GM23248 (cell line): ENCODE measurements around the gene HOXD1. TPM values are rescaled to one million over a fixed set of nuclear protein-coding genes. Genes with fewer than 3 reads are reported as not detected.
A peak's percentile ranks its signal among the peaks of the same experiment; 100 is the strongest.

ENCODE experiments used
- DNase-seq: peaks from one replicate; pipeline ENCODE4 v3.0.0-alpha.2; 2015
- H2AFZ ChIP-seq: fragments of 200-600 bp; sonication (generic); 2 replicates; pipeline ENCODE4 v1.6.1; 2016; ENCODE audit warnings: antibody characterized with exemption
- H3F3A ChIP-seq: fragments of 200-600 bp; sonication (generic); 2 replicates; pipeline ENCODE4 v1.6.1; 2016; ENCODE audit warnings: mild to moderate bottlenecking, antibody characterized with exemption, mixed run types; ENCODE audit not compliant: insufficient read depth
- H3K27ac ChIP-seq: fragments of 200-600 bp; sonication (generic); 2 replicates; pipeline ENCODE4 v1.5.1; 2016; ENCODE audit warnings: mild to moderate bottlenecking
- H3K27me3 ChIP-seq: fragments of 200-600 bp; sonication (generic); replicated peaks from 2 replicates; pipeline ENCODE4 v1.6.1; 2016; ENCODE audit warnings: mild to moderate bottlenecking; ENCODE audit not compliant: insufficient read depth
- H3K36me3 ChIP-seq: fragments of 200-600 bp; sonication (generic); 2 replicates; pipeline ENCODE4 v1.6.1; 2016; ENCODE audit warnings: low read depth, mild to moderate bottlenecking
- H3K4me1 ChIP-seq: fragments of 200-600 bp; sonication (generic); 2 replicates; pipeline ENCODE4 v1.6.1; 2016; ENCODE audit warnings: mild to moderate bottlenecking; ENCODE audit not compliant: insufficient read depth
- H3K4me2 ChIP-seq: fragments of 200-600 bp; sonication (generic); one replicate; pipeline ENCODE4 v1.6.1; 2016; ENCODE audit warnings: mild to moderate bottlenecking; ENCODE audit not compliant: unreplicated experiment
- H3K4me3 ChIP-seq: fragments of 200-600 bp; sonication (generic); 2 replicates; pipeline ENCODE4 v1.5.1; 2016; ENCODE audit warnings: mild to moderate bottlenecking
- H3K79me2 ChIP-seq: fragments of 200-600 bp; sonication (generic); 2 replicates; pipeline ENCODE4 v1.6.1; 2016; ENCODE audit warnings: mild to moderate bottlenecking; ENCODE audit not compliant: insufficient read depth
- H3K9ac ChIP-seq: fragments of 200-600 bp; sonication (generic); 2 replicates; pipeline ENCODE4 v1.6.1; 2016; ENCODE audit warnings: mild to moderate bottlenecking
- H3K9me2 ChIP-seq: fragments of 200-600 bp; sonication (generic); 2 replicates; pipeline ENCODE4 v1.6.1; 2016; ENCODE audit warnings: mixed run types, mild to moderate bottlenecking, moderate library complexity; ENCODE audit not compliant: insufficient read depth
- H3K9me3 ChIP-seq: fragments of 200-600 bp; sonication (generic); one replicate; pipeline ENCODE4 v1.6.1; 2017; ENCODE audit warnings: low read depth
- H4K20me1 ChIP-seq: fragments of 200-600 bp; sonication (generic); 2 replicates; pipeline ENCODE4 v1.6.0; 2016; ENCODE audit not compliant: insufficient read depth
- EZH2 ChIP-seq: fragments of 200-600 bp; sonication (generic); IDR thresholded peaks from 2 replicates; pipeline ENCODE4 v1.6.1; 2018; ENCODE audit warnings: antibody characterized with exemption, mild to moderate bottlenecking; ENCODE audit not compliant: insufficient read depth, poor library complexity, severe bottlenecking
- EZH2phosphoT487 ChIP-seq: fragments of 200-600 bp; sonication (generic); IDR thresholded peaks from 2 replicates; pipeline ENCODE4 v1.6.1; 2018; ENCODE audit warnings: antibody characterized with exemption, moderate library complexity, mild to moderate bottlenecking, low read depth; ENCODE audit not compliant: insufficient read depth
- WGBS, 2 experiments: methylation state at CpG; one replicate each; pipeline ENCODE4 v1.1.6; 2015 to 2017; ENCODE audit warnings: low lambda C conversion rate in 2 of 2, low coverage in 1 of 2; ENCODE audit errors: missing lambda C conversion rate in 2 of 2; 5-methylcytosine and 5-hydroxymethylcytosine counted together
- in situ Hi-C: fragments of 300-500 bp; cut with MboI; formaldehyde crosslinking; loops from 2 replicates; pipeline ENCODE4 v1.15.0; 2020
- polyA plus RNA-seq: library from polyadenylated mRNA; unstranded; fragments of >200 nt; fragmentation: Nextera tagmentation; extraction: Ambion mirVana; gene quantifications from 2 replicates; pipeline ENCODE4 v1.2.1, GENCODE V29; 2016
- total RNA-seq: library from RNA; depleted of rRNA; stranded (reverse); fragments of >200 nt; shearing (Covaris generic); gene quantifications from 2 replicates; pipeline ENCODE4 v1.2.3, GENCODE V29; 2014

The HOXD1 gene
- total and polyA plus RNA-seq, 2 experiments from 2014 or later, result 0.43 to 2.2 TPM

GRCh38 chr2:176189681-176190641 lies 1.5 kb downstream of the HOXD1 start:
- H3K4me3 ChIP-seq, result peak overlapping the region; percentile 86
- no peak for TF ChIP-seq EZH2
- TF ChIP-seq EZH2phosphoT487, result no peak
- H3K27me3 ChIP-seq, result no peaks in the 10 kb centered on the region
- 0 out of 2 replicates have a peak, but pooled peaks cover 5% of the 10 kb centered on the region for H3K4me1 ChIP-seq
- 69 to 74% methylated on average over 28 of the region's 28 CpGs for WGBS, 2 experiments
- H3K4me2 ChIP-seq, result no peak overlapping the region
- H2AFZ ChIP-seq, result peak overlapping the region; percentile 96
- no peaks in the 10 kb centered on the region for H4K20me1 ChIP-seq
- no peak overlapping the region for H3K27ac ChIP-seq
- DNase-seq, result no peak
- peaks cover 3% of the 10 kb centered on the region; the same call in 1 of the 2 replicates for H3K79me2 ChIP-seq
- no peaks in the 10 kb centered on the region for H3K9me2 ChIP-seq
- peaks cover 6% of the 10 kb centered on the region; the same call in 1 of the 2 replicates for H3F3A ChIP-seq
- no peaks in the 10 kb centered on the region for H3K36me3 ChIP-seq
- in situ Hi-C loops, result no loop called here
- H3K9me3 ChIP-seq, result no peaks in the 10 kb centered on the region
- no peak overlapping the region for H3K9ac ChIP-seq

DNA sequence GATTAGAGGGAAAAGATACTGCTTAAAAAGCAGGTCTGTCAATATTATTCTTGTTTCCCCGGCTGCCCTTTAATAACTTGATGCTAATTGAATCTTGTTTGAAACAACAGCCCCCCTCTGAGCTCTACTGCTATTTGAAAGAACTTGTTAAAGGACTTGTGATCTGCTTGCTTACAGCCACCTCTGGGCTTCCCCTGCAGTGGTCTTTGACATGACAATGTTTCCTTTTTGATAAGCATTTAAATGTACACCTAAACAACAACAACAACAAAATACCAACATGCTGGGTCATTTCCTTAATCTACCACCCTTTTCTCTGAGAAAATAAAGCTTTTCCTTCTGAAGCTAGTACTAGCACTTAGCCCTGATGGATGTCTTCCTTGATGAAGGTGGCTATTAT lies 3.9 kb downstream of the HOXD1 start:
- Histone ChIP-seq H3K9me2 (no peaks in the 10 kb centered on the region), H3K27me3 (no peaks in the 10 kb centered on the region), H3K9me3 (no peaks in the 10 kb centered on the region), H3K4me1 (no peaks in the 10 kb centered on the region), H3K27ac (no peak overlapping the region), H3K9ac (no peak overlapping the region), H3K4me2 (no peak overlapping the region), H3F3A (peaks cover 2% of the 10 kb centered on the region; the same call in 1 of the 2 replicates), H3K4me3 (no peak overlapping the region), H3K79me2 (no peaks in the 10 kb centered on the region), H4K20me1 (no peaks in the 10 kb centered on the region), H2AFZ (no peak overlapping the region), H3K36me3 (no peaks in the 10 kb centered on the region)
- DNase-seq, result no peak
- in situ Hi-C loops, result no loop called here
- no peak for TF ChIP-seq EZH2
- TF ChIP-seq EZH2phosphoT487, result no peak
- WGBS, 2 experiments, result 77 to 83% methylated on average over 1 of the region's 1 CpG

DNA sequence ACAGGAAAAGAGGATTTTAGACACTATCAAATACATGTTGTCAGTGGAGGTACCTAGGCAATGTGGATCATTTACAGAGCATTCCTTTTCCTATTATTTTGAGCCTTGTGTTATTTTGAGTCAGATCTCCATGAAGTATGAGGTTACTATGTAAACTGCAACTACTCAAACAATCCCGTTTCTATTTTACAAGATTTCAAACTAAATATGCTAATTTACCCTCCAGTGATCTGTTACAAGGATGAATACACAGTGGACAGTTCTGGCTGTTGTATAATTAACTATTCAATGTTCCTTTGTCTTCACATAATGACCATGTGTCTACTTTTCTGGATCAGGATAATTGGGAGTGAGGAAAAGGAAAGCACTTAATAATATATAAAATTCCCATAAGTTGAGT lies 4.6 kb downstream of the HOXD1 start:
- WGBS, 2 experiments, result 6 to 8% methylated on average over 1 of the region's 1 CpG
- H3K9ac ChIP-seq, result no peak overlapping the region
- H3K27ac ChIP-seq, result no peak overlapping the region
- no peak overlapping the region for H2AFZ ChIP-seq
- in situ Hi-C loops, result no loop called here
- no peaks in the 10 kb centered on the region for H3K9me3 ChIP-seq
- no peak overlapping the region for H3K4me3 ChIP-seq
- no peak for DNase-seq
- no peaks in the 10 kb centered on the region for H3K4me1 ChIP-seq
- H3K27me3 ChIP-seq, result no peaks in the 10 kb centered on the region
- no peak for TF ChIP-seq EZH2
- no peaks in the 10 kb centered on the region for H3F3A ChIP-seq
- no peaks in the 10 kb centered on the region for H3K79me2 ChIP-seq
- no peaks in the 10 kb centered on the region for H4K20me1 ChIP-seq
- no peaks in the 10 kb centered on the region for H3K36me3 ChIP-seq
- no peak overlapping the region for H3K4me2 ChIP-seq
- H3K9me2 ChIP-seq, result no peaks in the 10 kb centered on the region

DNA sequence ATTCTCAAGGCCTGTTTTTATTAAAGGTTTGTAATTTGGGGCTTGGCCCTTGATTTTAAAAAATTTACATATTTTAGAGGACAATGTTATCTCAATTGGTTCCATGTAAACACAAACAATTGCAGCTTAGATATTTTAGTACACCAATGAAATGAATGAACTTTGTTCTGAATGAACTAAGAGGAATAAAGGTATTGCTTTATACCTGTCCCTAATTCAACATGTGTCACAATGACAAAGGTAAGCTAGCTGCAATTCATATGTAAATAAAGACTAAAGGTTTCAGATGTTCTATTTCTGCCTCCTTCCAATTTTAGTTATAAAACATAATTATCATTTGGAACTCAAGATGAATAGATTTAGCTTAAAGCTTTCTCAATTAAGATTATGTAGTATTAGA lies 11.4 kb downstream of the HOXD1 start:
- H3K27me3 ChIP-seq, result no peaks in the 10 kb centered on the region
- no peak overlapping the region for H3K9ac ChIP-seq
- no peak overlapping the region for H3K4me2 ChIP-seq
- no peaks in the 10 kb centered on the region for H3K9me3 ChIP-seq
- H3F3A ChIP-seq, result no peaks in the 10 kb centered on the region
- in situ Hi-C loops, result no loop called here
- H3K4me1 ChIP-seq, result no peaks in the 10 kb centered on the region
- H3K36me3 ChIP-seq, result no peaks in the 10 kb centered on the region
- H4K20me1 ChIP-seq, result no peaks in the 10 kb centered on the region
- no peak overlapping the region for H3K27ac ChIP-seq
- H3K9me2 ChIP-seq, result no peaks in the 10 kb centered on the region
- no peaks in the 10 kb centered on the region for H3K79me2 ChIP-seq
- DNase-seq, result no peak
- no peak overlapping the region for H3K4me3 ChIP-seq
- no peak for TF ChIP-seq EZH2
- no peak for TF ChIP-seq EZH2phosphoT487
- H2AFZ ChIP-seq, result no peak overlapping the region
